RWPE1 (cell line): ENCODE measurements around the gene USP17L19.
"Not testable (repeated sequence)": the region's sequence is repeated elsewhere in the genome, so short reads cannot be mapped to it uniquely, and the experiment has no call there.

ENCODE experiments used
- CTCF ChIA-PET: fragments of 350-600 bp; sonication (Branson Sonifier 250); formaldehyde crosslinking; extraction: SDS; loops from one replicate; lab custom pipeline; 2021; lab: Yijun Ruan, JAX
- POLR2A ChIA-PET: fragments of 400-600 bp; formaldehyde crosslinking; extraction: SDS; loops from one replicate; lab custom pipeline; 2020; ENCODE audit warnings: antibody characterized with exemption; ENCODE audit not compliant: low non-redundant PET; lab: Yijun Ruan, JAX
- DNase-seq: peaks from one replicate; pipeline ENCODE4 v3.0.0; 2012; ENCODE audit warnings: low spot score
- H3K27ac ChIP-seq: fragments of 450-650 bp; 2 replicates; pipeline ENCODE4 v1.5.1; 2017

USP17L19 gene

DNA sequence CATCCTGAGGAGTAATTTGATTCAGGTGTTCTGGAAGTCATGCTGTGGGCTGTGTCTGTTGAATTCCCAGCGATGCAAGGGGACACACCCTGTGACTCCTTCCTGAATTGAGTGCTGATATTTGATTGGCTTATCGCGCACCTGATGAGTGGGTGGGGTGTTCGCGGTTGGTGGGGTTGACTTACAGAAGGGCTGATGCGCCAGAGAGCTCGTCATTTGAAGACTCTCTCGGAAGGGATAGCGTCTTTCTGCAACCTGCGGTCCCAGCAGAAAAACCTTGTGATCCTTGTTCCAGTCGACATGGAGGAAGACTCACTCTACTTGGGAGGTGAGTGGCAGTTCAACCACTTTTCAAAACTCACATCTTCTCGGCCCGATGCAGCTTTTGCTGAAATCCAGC lies at the start of gene USP17L19:
USP17L19 (plus strand) TSS at position 301 of the 400 bp plus-strand sequence; CDS start at position 301, 0 bp downstream.
- CTCF ChIA-PET, POLR2A ChIA-PET, H3K27ac ChIP-seq, DNase-seq: not testable (repeated sequence)

GRCh38 chr4:9210357-9210756 lies 42.8 kb upstream of the USP17L19 start, which contains the start of gene USP17L10:
Gene USP17L10, plus strand, starts transcription at chr4:9210657. Its CDS starts 0 bp downstream, at chr4:9210657.
- CTCF ChIA-PET, POLR2A ChIA-PET, H3K27ac ChIP-seq, DNase-seq: not testable (repeated sequence)

GRCh38 chr4:9214701-9215100 lies 38.5 kb upstream of the USP17L19 start:
- H3K27ac ChIP-seq, CTCF ChIA-PET, DNase-seq, POLR2A ChIA-PET: not testable (repeated sequence)

DNA sequence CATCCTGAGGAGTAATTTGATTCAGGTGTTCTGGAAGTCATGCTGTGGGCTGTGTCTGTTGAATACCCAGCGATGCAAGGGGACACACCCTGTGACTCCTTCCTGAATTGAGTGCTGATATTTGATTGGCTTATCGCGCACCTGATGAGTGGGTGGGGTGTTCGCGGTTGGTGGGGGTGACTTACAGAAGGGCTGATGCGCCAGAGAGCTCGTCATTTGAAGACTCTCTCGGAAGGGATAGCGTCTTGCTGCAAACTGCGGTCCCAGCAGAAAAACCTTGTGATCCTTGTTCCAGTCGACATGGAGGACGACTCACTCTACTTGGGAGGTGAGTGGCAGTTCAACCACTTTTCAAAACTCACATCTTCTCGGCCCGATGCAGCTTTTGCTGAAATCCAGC lies 38.1 kb upstream of the USP17L19 start, which contains the start of gene USP17L11:
USP17L11 (plus strand) TSS at position 301 of the 400 bp plus-strand sequence; CDS start at position 301, 0 bp downstream.
- DNase-seq, CTCF ChIA-PET, POLR2A ChIA-PET, H3K27ac ChIP-seq: not testable (repeated sequence)

- POLR2A ChIA-PET, H3K27ac ChIP-seq, DNase-seq, CTCF ChIA-PET: not testable (repeated sequence)
Measured at GRCh38 chr4:9219852-9220251, 33.3 kb upstream of the USP17L19 start, which contains the start of gene USP17L12. Gene USP17L12, plus strand, starts transcription at chr4:9220152. Its CDS starts 0 bp downstream, at chr4:9220152.

GRCh38 chr4:9224596-9224995 lies 28.6 kb upstream of the USP17L19 start, which contains the start of gene USP17L13:
Gene USP17L13, plus strand, starts transcription at chr4:9224896. Its CDS starts 0 bp downstream, at chr4:9224896.
- CTCF ChIA-PET, DNase-seq, H3K27ac ChIP-seq, POLR2A ChIA-PET: not testable (repeated sequence)

DNA sequence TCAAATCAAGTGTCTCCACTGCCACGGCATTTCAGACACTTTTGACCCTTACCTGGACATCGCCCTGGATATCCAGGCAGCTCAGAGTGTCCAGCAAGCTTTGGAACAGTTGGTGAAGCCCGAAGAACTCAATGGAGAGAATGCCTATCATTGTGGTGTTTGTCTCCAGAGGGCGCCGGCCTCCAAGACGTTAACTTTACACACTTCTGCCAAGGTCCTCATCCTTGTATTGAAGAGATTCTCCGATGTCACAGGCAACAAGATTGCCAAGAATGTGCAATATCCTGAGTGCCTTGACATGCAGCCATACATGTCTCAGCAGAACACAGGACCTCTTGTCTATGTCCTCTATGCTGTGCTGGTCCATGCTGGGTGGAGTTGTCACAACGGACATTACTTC lies 22.9 kb upstream of the USP17L19 start:
- POLR2A ChIA-PET, H3K27ac ChIP-seq, DNase-seq, CTCF ChIA-PET: not testable (repeated sequence)

GRCh38 chr4:9234085-9234484 lies 19.1 kb upstream of the USP17L19 start, which contains the start of gene USP17L15:
Gene USP17L15, plus strand, starts transcription at chr4:9234385. Its CDS starts 0 bp downstream, at chr4:9234385.
- H3K27ac ChIP-seq, POLR2A ChIA-PET, DNase-seq, CTCF ChIA-PET: not testable (repeated sequence)

GRCh38 chr4:9238461-9238860 lies 14.7 kb upstream of the USP17L19 start:
- POLR2A ChIA-PET, H3K27ac ChIP-seq, CTCF ChIA-PET, DNase-seq: not testable (repeated sequence)

GRCh38 chr4:9243579-9243978 lies 9.6 kb upstream of the USP17L19 start, which contains the start of gene USP17L17:
Gene USP17L17, plus strand, starts transcription at chr4:9243879. Its CDS starts 0 bp downstream, at chr4:9243879.
- CTCF ChIA-PET, H3K27ac ChIP-seq, POLR2A ChIA-PET, DNase-seq: not testable (repeated sequence)

- POLR2A ChIA-PET, DNase-seq, CTCF ChIA-PET, H3K27ac ChIP-seq: not testable (repeated sequence)
Measured at GRCh38 chr4:9247953-9248680, 5.1 kb upstream of the USP17L19 start, which contains the start of gene USP17L18. Gene USP17L18, plus strand, starts transcription at chr4:9248630. Its CDS starts 0 bp downstream, at chr4:9248630.

DNA sequence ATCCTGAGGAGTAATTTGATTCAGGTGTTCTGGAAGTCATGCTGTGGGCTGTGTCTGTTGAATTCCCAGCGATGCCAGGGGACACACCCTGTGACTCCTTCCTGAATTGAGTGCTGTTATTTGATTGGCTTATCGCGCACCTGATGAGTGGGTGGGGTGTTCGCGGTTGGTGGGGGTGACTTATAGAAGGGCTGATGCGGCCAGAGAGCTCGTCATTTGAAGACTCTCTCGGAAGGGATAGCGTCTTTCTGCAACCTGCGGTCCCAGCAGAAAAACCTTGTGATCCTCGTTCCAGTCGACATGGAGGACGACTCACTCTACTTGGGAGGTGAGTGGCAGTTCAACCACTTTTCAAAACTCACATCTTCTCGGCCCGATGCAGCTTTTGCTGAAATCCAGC lies 4.6 kb downstream of the USP17L19 start, which contains the start of gene USP17L20:
USP17L20 (plus strand) TSS at position 301 of the 400 bp plus-strand sequence; CDS start at position 301, 0 bp downstream.
- DNase-seq, H3K27ac ChIP-seq, POLR2A ChIA-PET, CTCF ChIA-PET: not testable (repeated sequence)

DNA sequence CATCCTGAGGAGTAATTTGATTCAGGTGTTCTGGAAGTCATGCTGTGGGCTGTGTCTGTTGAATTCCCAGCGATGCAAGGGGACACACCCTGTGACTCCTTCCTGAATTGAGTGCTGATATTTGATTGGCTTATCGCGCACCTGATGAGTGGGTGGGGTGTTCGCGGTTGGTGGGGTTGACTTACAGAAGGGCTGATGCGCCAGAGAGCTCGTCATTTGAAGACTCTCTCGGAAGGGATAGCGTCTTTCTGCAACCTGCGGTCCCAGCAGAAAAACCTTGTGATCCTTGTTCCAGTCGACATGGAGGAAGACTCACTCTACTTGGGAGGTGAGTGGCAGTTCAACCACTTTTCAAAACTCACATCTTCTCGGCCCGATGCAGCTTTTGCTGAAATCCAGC lies 9.4 kb downstream of the USP17L19 start, which contains the start of gene USP17L21:
USP17L21 (plus strand) TSS at position 301 of the 400 bp plus-strand sequence; CDS start at position 301, 0 bp downstream.
- POLR2A ChIA-PET, result not testable (repeated sequence)

DNA sequence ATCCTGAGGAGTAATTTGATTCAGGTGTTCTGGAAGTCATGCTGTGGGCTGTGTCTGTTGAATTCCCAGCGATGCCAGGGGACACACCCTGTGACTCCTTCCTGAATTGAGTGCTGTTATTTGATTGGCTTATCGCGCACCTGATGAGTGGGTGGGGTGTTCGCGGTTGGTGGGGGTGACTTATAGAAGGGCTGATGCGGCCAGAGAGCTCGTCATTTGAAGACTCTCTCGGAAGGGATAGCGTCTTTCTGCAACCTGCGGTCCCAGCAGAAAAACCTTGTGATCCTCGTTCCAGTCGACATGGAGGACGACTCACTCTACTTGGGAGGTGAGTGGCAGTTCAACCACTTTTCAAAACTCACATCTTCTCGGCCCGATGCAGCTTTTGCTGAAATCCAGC lies 14.1 kb downstream of the USP17L19 start, which contains the start of gene USP17L22:
USP17L22 (plus strand) TSS at position 301 of the 400 bp plus-strand sequence; CDS start at position 301, 0 bp downstream.
- POLR2A ChIA-PET, CTCF ChIA-PET, DNase-seq, H3K27ac ChIP-seq: not testable (repeated sequence)

More for the DNA sequence above, 9.4 kb downstream of the USP17L19 start, which contains the start of gene USP17L21:
- DNase-seq, H3K27ac ChIP-seq, CTCF ChIA-PET: not testable (repeated sequence)

DNA sequence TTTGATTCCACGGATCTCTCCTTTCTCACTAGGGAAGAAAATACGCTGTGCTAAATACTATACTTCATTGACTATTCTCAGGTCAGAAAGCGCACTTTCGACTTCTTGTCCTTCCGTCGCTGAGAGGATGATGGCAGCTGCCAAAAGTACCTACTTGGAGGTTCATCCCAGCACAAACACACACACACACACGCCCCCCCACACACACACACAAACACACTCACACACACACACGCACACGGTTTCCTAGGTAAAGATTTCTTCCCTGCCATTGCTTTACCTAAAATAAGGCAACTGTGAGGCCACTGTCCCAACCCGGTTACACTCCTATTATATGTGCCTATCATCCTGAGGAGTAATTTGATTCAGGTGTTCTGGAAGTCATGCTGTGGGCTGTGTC lies 18.5 kb downstream of the USP17L19 start:
- H3K27ac ChIP-seq, DNase-seq, CTCF ChIA-PET, POLR2A ChIA-PET: not testable (repeated sequence)
